Measurements from ENCODE around the gene DIS3L2. TPM values are rescaled to one million over a fixed set of nuclear protein-coding genes. Genes with fewer than 3 reads are reported as not detected.
A peak's percentile ranks its signal among the peaks of the same experiment; 100 is the strongest.

Gene DIS3L2
- total and polyA plus RNA-seq, 12 donors = 20.0 to 54.7 (median 30.5) TPM

- TF ChIP-seq POLR2A (IDR thresholded peaks at IDR 0.05) = no peak
- TF ChIP-seq CTCF (IDR thresholded peaks at IDR 0.05) = no peak
- intact Hi-C loops (cut with DNase I) = no loop called here
- no peak for DNase-seq
- WGBS, 4 donors = 89 to 96% (median 90%) methylated on average over 4 of the region's 4 CpGs
- H3K9me3 ChIP-seq (replicated peaks in 1 of 3) = no peaks in the 10 kb centered on the region
- no peak overlapping the region for H3K4me3 ChIP-seq
- H3K27me3 ChIP-seq = no peaks in the 10 kb centered on the region
- H3K36me3 ChIP-seq (replicated peaks in 1 of 2) = no peaks in the 10 kb centered on the region
- no peak overlapping the region for H3K27ac ChIP-seq
- no peaks in the 10 kb centered on the region for H3K4me1 ChIP-seq (replicated peaks in 1 of 2)
Measured at GRCh38 chr2:232014681-232015080, 53.2 kb downstream of the DIS3L2 start.

GRCh38 chr2:232018181-232018580, 56.7 kb downstream of the DIS3L2 start:
- H3K36me3 ChIP-seq (replicated peaks in 1 of 2) = no peaks in the 10 kb centered on the region
- DNase-seq = no peak

GRCh38 chr2:232022718-232023117, 61.2 kb downstream of the DIS3L2 start:
- intact Hi-C loops (cut with DNase I) = no loop called here
- Histone ChIP-seq H3K36me3 (replicated peaks in 1 of 2) (peaks cover 0 to 4% of the 10 kb centered on the region in 2 donors), H3K4me1 (replicated peaks in 1 of 2) (peaks cover 0 to 11% of the 10 kb centered on the region in 2 donors), H3K4me3 (no peak overlapping the region), H3K27me3 (no peaks in the 10 kb centered on the region), H3K27ac (no peak overlapping the region), H3K9me3 (replicated peaks in 1 of 3) (no peaks in the 10 kb centered on the region)
- 42 to 62% (median 55%) methylated on average over 3 of the region's 3 CpGs for WGBS, 4 donors
- peak; percentile 56 to 83 (median 69) for DNase-seq
- TF ChIP-seq POLR2A (IDR thresholded peaks at IDR 0.05) = no peak
- TF ChIP-seq CTCF (IDR thresholded peaks at IDR 0.05) = no peak

More at GRCh38 chr2:232018181-232018580, 56.7 kb downstream of the DIS3L2 start:
- TF ChIP-seq POLR2A (IDR thresholded peaks at IDR 0.05) (no peak), CTCF (IDR thresholded peaks at IDR 0.05) (no peak)
- no peak overlapping the region for H3K4me3 ChIP-seq
- intact Hi-C loops (cut with DNase I) = no loop called here
- 90 to 93% (median 91%) methylated on average over 4 of the region's 4 CpGs for WGBS, 4 donors
- H3K9me3 ChIP-seq (replicated peaks in 1 of 3) = no peaks in the 10 kb centered on the region
- H3K27me3 ChIP-seq = no peaks in the 10 kb centered on the region
- no peak overlapping the region for H3K27ac ChIP-seq
- H3K4me1 ChIP-seq (replicated peaks in 1 of 2) = peaks cover 0 to 11% of the 10 kb centered on the region in 2 donors

GRCh38 chr2:232023426-232023825, 61.9 kb downstream of the DIS3L2 start:
- Histone ChIP-seq H3K36me3 (replicated peaks in 1 of 2) (peaks cover 0 to 4% of the 10 kb centered on the region in 2 donors), H3K27me3 (no peaks in the 10 kb centered on the region), H3K4me1 (replicated peaks in 1 of 2) (peaks cover 0 to 14% of the 10 kb centered on the region in 2 donors), H3K9me3 (replicated peaks in 1 of 3) (no peaks in the 10 kb centered on the region), H3K4me3 (no peak overlapping the region), H3K27ac (no peak overlapping the region)
- TF ChIP-seq POLR2A (IDR thresholded peaks at IDR 0.05) = no peak
- TF ChIP-seq CTCF (IDR thresholded peaks at IDR 0.05) = no peak
- DNase-seq = no peak
- intact Hi-C loops (cut with DNase I) = no loop called here
